Activated CD8-positive, alpha-beta memory T cell treated with anti-CD3 and anti-CD28 coated beads, Interleukin-2, amount 10 ng/mL, durations not matched to agents 7 days and 5 days (primary cell): ENCODE measurements around the gene OR4C3. TPM values are rescaled to one million over a fixed set of nuclear protein-coding genes. Genes with fewer than 3 reads are reported as not detected.

ENCODE experiments used
- total RNA-seq, 2 experiments: library from RNA; stranded (reverse); gene quantifications; one replicate each; pipeline ENCODE4 v1.2.3, GENCODE V29; 2021

The OR4C3 gene
- total RNA-seq, 2 experiments from 2014 or later = not detected

Other genes starting within 250 kb of the OR4C3 start
- not detected for gene OR4B1, start 108.1 kb upstream of the OR4C3 start, total RNA-seq
- not detected for gene OR4X2, start 79.8 kb upstream of the OR4C3 start, total RNA-seq
- gene OR4X1, start 61.1 kb upstream of the OR4C3 start, total RNA-seq = not detected
- not detected for gene OR4S1, start 18.7 kb upstream of the OR4C3 start, total RNA-seq
- gene OR4C5, start 41.5 kb downstream of the OR4C3 start, total RNA-seq = not detected
- not detected for gene OR4A47, start 163.9 kb downstream of the OR4C3 start, total RNA-seq